K562 (cell line): ENCODE results near the gene RBM34. TPM values are rescaled to one million over a fixed set of nuclear protein-coding genes. Genes with fewer than 3 reads are reported as not detected.

Source experiments
- ARNT ChIP-seq, 2 experiments: fragments of 450-650 bp; IDR thresholded peaks; 2 replicates each; pipeline ENCODE4 v1.6.1; 2016; ENCODE audit warnings: mild to moderate bottlenecking in 1 of 2
- CBX1 ChIP-seq: sonication (generic); IDR thresholded peaks from 2 replicates; pipeline ENCODE4 v1.6.1; 2016; ENCODE audit warnings: antibody characterized with exemption, low read depth, mild to moderate bottlenecking
- CC2D1A ChIP-seq: fragments of 450-650 bp; IDR thresholded peaks from 2 replicates; pipeline ENCODE4 v1.6.1; 2017; ENCODE audit warnings: mild to moderate bottlenecking
- CEBPG ChIP-seq, 3 experiments: fragments of 200-800 bp in 1 of 3; sonication (Bioruptor generic) in 1 of 3; sonication (generic) in 1 of 3; formaldehyde crosslinking in 1 of 3; IDR thresholded peaks in 2 of 3; conservative IDR thresholded peaks in 1 of 3; 2 replicates each; pipeline versions ENCODE4 v1.6.1 to v1.8.0; 2016 to 2022; ENCODE audit warnings: missing compliant biosample characterization in 2 of 3, missing genetic modification characterization in 2 of 3, mild to moderate bottlenecking in 1 of 3, missing genetic modification reagents in 1 of 3
- CXXC5 ChIP-seq: fragments of 250-450 bp; sonication (Bioruptor Pico); IDR thresholded peaks from 2 replicates; pipeline ENCODE4 v1.8.0; 2022; ENCODE audit warnings: inconsistent platforms, mild to moderate bottlenecking, moderate library complexity
- DACH1 ChIP-seq: fragments of 450-650 bp; IDR thresholded peaks from 2 replicates; pipeline ENCODE4 v1.6.1; 2018; ENCODE audit not compliant: partially characterized antibody
- DMBX1 ChIP-seq: fragments of 250-450 bp; sonication (Bioruptor Pico); IDR thresholded peaks from 2 replicates; pipeline ENCODE4 v1.8.0; 2022; ENCODE audit warnings: inconsistent platforms, mild to moderate bottlenecking, moderate library complexity, borderline replicate concordance
- E2F1 ChIP-seq: sonication (generic); formaldehyde crosslinking; IDR thresholded peaks from 2 replicates; pipeline ENCODE4 v1.8.1; 2023; ENCODE audit warnings: mild to moderate bottlenecking, missing genetic modification reagents, moderate library complexity
- FUS ChIP-seq: fragments of 200-400 bp; formaldehyde crosslinking; optimal IDR thresholded peaks from 2 replicates; pipeline ENCODE3; 2017; ENCODE audit warnings: low read depth, low read length
- MIER1 ChIP-seq: fragments of 450-650 bp; IDR thresholded peaks from 2 replicates; pipeline ENCODE4 v1.6.1; 2016; ENCODE audit warnings: antibody characterized with exemption, mild to moderate bottlenecking, low read depth
- NCOA2 ChIP-seq, 2 experiments: fragments of 450-650 bp; IDR thresholded peaks; 2 replicates each; pipeline ENCODE4 v1.6.1; 2018; ENCODE audit warnings: mild to moderate bottlenecking in 2 of 2, moderate library complexity in 1 of 2; ENCODE audit not compliant: partially characterized antibody in 2 of 2
- NFXL1 ChIP-seq: fragments of 450-650 bp; formaldehyde crosslinking; IDR thresholded peaks from 2 replicates; pipeline ENCODE4 v1.4.0; 2021; ENCODE audit warnings: mild to moderate bottlenecking
- RAD51 ChIP-seq: fragments of 450-650 bp; IDR thresholded peaks from 2 replicates; pipeline ENCODE4 v1.7.1; 2016; ENCODE audit warnings: low read depth, mild to moderate bottlenecking, borderline replicate concordance
- SMC3 ChIP-seq: conservative IDR thresholded peaks from 2 replicates; pipeline ENCODE4 v1.6.1; 2011; ENCODE audit warnings: low read depth, low read length, improper control_type of control experiment; ENCODE audit not compliant: insufficient read depth
- SREBF1 ChIP-seq: fragments of 150-350 bp; IDR thresholded peaks from 2 replicates; pipeline ENCODE4 v1.6.1; 2014; ENCODE audit warnings: antibody characterized with exemption, low read depth, low read length, borderline replicate concordance
- TRIM24 ChIP-seq, 2 experiments: fragments of 450-650 bp; IDR thresholded peaks; 2 replicates each; pipeline ENCODE4 v1.6.1; 2016
- ZFP1 ChIP-seq: fragments of 450-650 bp; formaldehyde crosslinking; IDR thresholded peaks from 2 replicates; pipeline ENCODE4 v1.4.0; 2020; ENCODE audit warnings: mild to moderate bottlenecking, mixed read lengths
- ZNF197 ChIP-seq: fragments of 200-800 bp; sonication (Bioruptor generic); IDR thresholded peaks from 2 replicates; pipeline ENCODE4 v1.6.1; 2016; ENCODE audit warnings: low read depth, missing genetic modification characterization, missing compliant biosample characterization
- ZNF764 ChIP-seq: fragments of 250-450 bp; sonication (Bioruptor Pico); IDR thresholded peaks from 2 replicates; pipeline ENCODE4 v1.4.0; 2020; ENCODE audit warnings: low read depth, mild to moderate bottlenecking, moderate library complexity
- polyA plus RNA-seq, 8 experiments: library from polyadenylated mRNA; depleted of rRNA in 4 of 8; stranded (reverse) in 5 of 8; unstranded in 3 of 8; fragments of >200 nt; fragmentation: Nextera tagmentation in 2 of 8; fragmentation: Illumina TruSeq in 1 of 8; extraction: Ambion mirVana in 2 of 8; extraction: Trizol in 1 of 8; gene quantifications; 2 replicates each; pipeline versions ENCODE4 v1.2.1 to v1.2.3, GENCODE V29; 2011 to 2014; ENCODE audit warnings: inconsistent platforms in 1 of 8, missing spikeins in 1 of 8
- total RNA-seq, 7 experiments: library from RNA; depleted of rRNA in 6 of 7; stranded (reverse); fragments of >200 nt in 6 of 7; fragmentation: Illumina TruSeq in 2 of 7; extraction: Trizol in 2 of 7; gene quantifications; 2 replicates each; pipeline versions ENCODE4 v1.2.1 to v1.2.3, GENCODE V29; 2011 to 2021; ENCODE audit warnings: low replicate concordance in 1 of 7
- TF ChIP-seq, protein P1 (sequence below): fragments of 450-650 bp; formaldehyde crosslinking; conservative IDR thresholded peaks from 2 replicates; pipeline ENCODE4 v1.4.0; 2022; ENCODE audit warnings: mild to moderate bottlenecking, missing genetic modification characterization
- TF ChIP-seq, protein P2 (sequence below), 2 experiments: fragments of 250-450 bp in 1 of 2; fragments of 450-650 bp in 1 of 2; sonication (Bioruptor Pico) in 1 of 2; IDR thresholded peaks; 2 replicates each; pipeline versions ENCODE4 v1.6.1 to v1.8.0; 2016 to 2021; ENCODE audit warnings: mild to moderate bottlenecking in 2 of 2, moderate library complexity in 2 of 2, missing compliant biosample characterization in 1 of 2, missing genetic modification characterization in 1 of 2
- TF ChIP-seq, protein P3 (sequence below): fragments of 450-650 bp; IDR thresholded peaks from 2 replicates; pipeline ENCODE4 v1.6.1; 2016; ENCODE audit warnings: mild to moderate bottlenecking

Gene RBM34
- total and polyA plus RNA-seq, 9 of the 15 experiments (the other 6 are each of a cell fraction or from before 2014, with no cell fraction given) = 64.0 to 178 (median 124) TPM

DNA sequence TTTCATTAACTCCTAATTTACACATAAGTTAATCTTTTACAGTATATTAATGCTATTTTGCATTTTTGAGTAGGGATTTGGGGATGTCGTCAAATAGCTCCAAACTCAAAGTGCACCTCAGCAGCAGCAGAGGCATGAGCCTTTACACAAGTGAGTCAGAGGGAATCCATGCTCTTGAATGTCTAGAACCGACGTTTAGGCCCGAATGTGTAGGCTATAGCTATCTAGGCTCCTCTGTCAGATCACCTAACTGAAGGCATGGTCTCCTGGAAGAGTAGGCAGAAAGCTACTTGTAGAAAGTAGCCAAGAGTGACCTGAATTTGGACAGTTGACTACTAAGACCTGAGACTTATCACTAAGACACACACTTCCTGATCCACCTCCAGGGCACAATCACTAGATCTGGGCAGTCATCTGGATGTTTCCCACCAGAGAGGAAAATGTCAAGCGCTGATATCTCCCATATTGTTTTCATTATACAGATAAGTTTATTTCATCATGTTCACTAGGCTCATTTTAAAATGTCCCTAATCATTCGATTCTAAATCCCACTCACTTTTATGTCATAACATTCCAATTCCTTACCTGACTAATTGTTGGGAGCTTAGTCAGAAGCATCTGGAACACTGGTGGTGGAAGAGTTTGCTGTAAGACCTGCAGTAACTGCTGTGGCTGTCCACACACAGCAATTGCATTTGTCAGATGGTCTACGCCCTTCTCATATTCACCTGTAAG lies 47.7 kb downstream of the RBM34 start (continued):
- TF ChIP-seq CEBPG (CRISPR knock-in tag; IDR thresholded peaks at IDR 0.05) = no peak
- peak in 1 of 2 experiments; percentile 67; a peak in 2 of 4 replicates for TF ChIP-seq CEBPG (tag; conservative IDR thresholded peaks at IDR 0.05 in 1 of 2, IDR thresholded peaks at IDR 0.05 in 1 of 2)
- no peak for TF ChIP-seq ZFP1 (CRISPR knock-in tag)
- TF ChIP-seq CBX1 = no peak
- no peak for TF ChIP-seq ZNF764
- no peak for TF ChIP-seq FUS
- TF ChIP-seq RAD51 = 0 out of 2 replicates have a peak, but pooled peaks have one; percentile 28
- no peak for TF ChIP-seq SREBF1
- no peak for TF ChIP-seq CC2D1A
- no peak for TF ChIP-seq NCOA2 (IDR thresholded peaks at IDR 0.05; ENCODE audit: partially characterized antibody in 2 of 2)
- TF ChIP-seq ZNF197 (CRISPR knock-in tag) = no peak
- TF ChIP-seq, protein P1, sequence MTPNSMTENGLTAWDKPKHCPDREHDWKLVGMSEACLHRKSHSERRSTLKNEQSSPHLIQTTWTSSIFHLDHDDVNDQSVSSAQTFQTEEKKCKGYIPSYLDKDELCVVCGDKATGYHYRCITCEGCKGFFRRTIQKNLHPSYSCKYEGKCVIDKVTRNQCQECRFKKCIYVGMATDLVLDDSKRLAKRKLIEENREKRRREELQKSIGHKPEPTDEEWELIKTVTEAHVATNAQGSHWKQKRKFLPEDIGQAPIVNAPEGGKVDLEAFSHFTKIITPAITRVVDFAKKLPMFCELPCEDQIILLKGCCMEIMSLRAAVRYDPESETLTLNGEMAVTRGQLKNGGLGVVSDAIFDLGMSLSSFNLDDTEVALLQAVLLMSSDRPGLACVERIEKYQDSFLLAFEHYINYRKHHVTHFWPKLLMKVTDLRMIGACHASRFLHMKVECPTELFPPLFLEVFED = no peak
- no peak for TF ChIP-seq DACH1
- peak; percentile 75 to 86; a peak in 3 of 4 replicates for TF ChIP-seq TRIM24 (IDR thresholded peaks at IDR 0.05)
- TF ChIP-seq DMBX1 (CRISPR knock-in tag) = no peak; the same call in 1 of the 2 replicates
- TF ChIP-seq E2F1 = no peak; the same call in 1 of the 2 replicates
- no peak for TF ChIP-seq SMC3
- TF ChIP-seq, protein P2, sequence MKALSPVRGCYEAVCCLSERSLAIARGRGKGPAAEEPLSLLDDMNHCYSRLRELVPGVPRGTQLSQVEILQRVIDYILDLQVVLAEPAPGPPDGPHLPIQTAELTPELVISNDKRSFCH (CRISPR knock-in tag; IDR thresholded peaks at IDR 0.05) = no peak
- TF ChIP-seq, protein P2 (tag; IDR thresholded peaks at IDR 0.05) = peak; percentile 84
- peak; percentile 49; the same call in 1 of the 2 replicates for TF ChIP-seq CXXC5 (CRISPR knock-in tag)
- no peak for TF ChIP-seq NFXL1 (CRISPR knock-in tag)
- peak in 1 of 2 experiments; percentile 50; a peak in 1 of 4 replicates for TF ChIP-seq ARNT (IDR thresholded peaks at IDR 0.05)
- TF ChIP-seq, protein P3, sequence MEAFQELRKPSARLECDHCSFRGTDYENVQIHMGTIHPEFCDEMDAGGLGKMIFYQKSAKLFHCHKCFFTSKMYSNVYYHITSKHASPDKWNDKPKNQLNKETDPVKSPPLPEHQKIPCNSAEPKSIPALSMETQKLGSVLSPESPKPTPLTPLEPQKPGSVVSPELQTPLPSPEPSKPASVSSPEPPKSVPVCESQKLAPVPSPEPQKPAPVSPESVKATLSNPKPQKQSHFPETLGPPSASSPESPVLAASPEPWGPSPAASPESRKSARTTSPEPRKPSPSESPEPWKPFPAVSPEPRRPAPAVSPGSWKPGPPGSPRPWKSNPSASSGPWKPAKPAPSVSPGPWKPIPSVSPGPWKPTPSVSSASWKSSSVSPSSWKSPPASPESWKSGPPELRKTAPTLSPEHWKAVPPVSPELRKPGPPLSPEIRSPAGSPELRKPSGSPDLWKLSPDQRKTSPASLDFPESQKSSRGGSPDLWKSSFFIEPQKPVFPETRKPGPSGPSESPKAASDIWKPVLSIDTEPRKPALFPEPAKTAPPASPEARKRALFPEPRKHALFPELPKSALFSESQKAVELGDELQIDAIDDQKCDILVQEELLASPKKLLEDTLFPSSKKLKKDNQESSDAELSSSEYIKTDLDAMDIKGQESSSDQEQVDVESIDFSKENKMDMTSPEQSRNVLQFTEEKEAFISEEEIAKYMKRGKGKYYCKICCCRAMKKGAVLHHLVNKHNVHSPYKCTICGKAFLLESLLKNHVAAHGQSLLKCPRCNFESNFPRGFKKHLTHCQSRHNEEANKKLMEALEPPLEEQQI = no peak
- no peak for TF ChIP-seq MIER1
